Testis (tissue), 3 donors: ENCODE data around the gene UBA5. TPM values are rescaled to one million over a fixed set of nuclear protein-coding genes. Genes with fewer than 3 reads are reported as not detected.
A peak's percentile ranks its signal among the peaks of the same experiment; 100 is the strongest.

Experiments used
- DNase-seq: peaks from one replicate; pipeline ENCODE4 v3.0.0-alpha.2; 2019
- H3K27ac ChIP-seq, 2 donors: fragments of 200-600 bp; sonication (generic); one replicate each; pipeline ENCODE4 v1.5.1; 2019
- H3K27me3 ChIP-seq: fragments of 200-600 bp; sonication (generic); one replicate; pipeline ENCODE4 v1.5.1; 2019
- H3K36me3 ChIP-seq: fragments of 200-600 bp; sonication (generic); one replicate; pipeline ENCODE4 v1.5.1; 2017; ENCODE audit warnings: low read depth; ENCODE audit errors: missing control alignments
- H3K4me1 ChIP-seq: fragments of 200-600 bp; sonication (generic); one replicate; pipeline ENCODE4 v1.5.1; 2019
- H3K4me3 ChIP-seq, 2 donors: fragments of 200-600 bp; sonication (generic); one replicate each; pipeline ENCODE4 v1.5.1; 2017 to 2019
- H3K9me3 ChIP-seq: fragments of 200-600 bp; sonication (generic); one replicate; pipeline ENCODE4 v1.5.1; 2017
- CTCF ChIP-seq, 3 experiments: fragments of 450-650 bp in 2 of 3; fragments of 200-600 bp in 1 of 3; sonication (generic) in 1 of 3; IDR thresholded peaks; one replicate each; pipeline ENCODE4 v1.5.1; 2016 to 2019; ENCODE audit warnings: antibody characterized with exemption in 3 of 3, mild to moderate bottlenecking in 2 of 3, moderate library complexity in 1 of 3
- POLR2A ChIP-seq: fragments of 450-650 bp; IDR thresholded peaks from one replicate; pipeline ENCODE4 v1.6.1; 2017; ENCODE audit warnings: antibody characterized with exemption, mild to moderate bottlenecking, moderate library complexity
- WGBS, 2 donors: methylation state at CpG; one replicate each; pipeline ENCODE4 v1.1.5; 2018; 5-methylcytosine and 5-hydroxymethylcytosine counted together
- intact Hi-C: fragments of 100-400 bp; cut with DNase I; formaldehyde crosslinking; loops from one replicate; pipeline ENCODE4 v1.15.1; 2023; ENCODE audit warnings: low total_unique reads
- polyA plus RNA-seq: library from polyadenylated mRNA; stranded (reverse); fragments of 350-450 nt; fragmentation: Illumina TruSeq; extraction: RNeasy Lipid Tissue Mini Kit (QIAGEN cat#74804); gene quantifications from one replicate; pipeline ENCODE4 v1.2.3, GENCODE V29; 2014; ENCODE audit warnings: low read depth, low replicate concordance; ENCODE audit not compliant: insufficient read depth
- total RNA-seq, 2 donors: library from RNA; depleted of rRNA; stranded (reverse); fragments of >200 nt; gene quantifications; one replicate each; pipeline ENCODE4 v1.2.3, GENCODE V29; 2016

The UBA5 gene
- total and polyA plus RNA-seq, 3 donors from 2014 or later, result 23.2 to 52.8 (median 25.6) TPM

GRCh38 chr3:132660811-132661070 is 612 bp downstream of the UBA5 start:
- TF ChIP-seq POLR2A (no peak), CTCF (IDR thresholded peaks at IDR 0.05) (no peak)
- Histone ChIP-seq H3K9me3 (no peaks in the 10 kb centered on the region), H3K27me3 (no peaks in the 10 kb centered on the region), H3K4me3 (peak overlapping the region; percentile 81 to 96), H3K4me1 (peaks cover 10% of the 10 kb centered on the region), H3K36me3 (no peaks in the 10 kb centered on the region), H3K27ac (peak overlapping the region; percentile 89 to 90)
- WGBS, 2 donors, result 0 to 1% methylated on average over 5 of the region's 5 CpGs
- intact Hi-C loops, result no loop called here
- DNase-seq, result peak; percentile 15

- Histone ChIP-seq H3K27ac (peak overlapping the region; percentile 89 to 90), H3K9me3 (no peaks in the 10 kb centered on the region), H3K4me3 (peak overlapping the region; percentile 81 to 96), H3K27me3 (no peaks in the 10 kb centered on the region), H3K36me3 (no peaks in the 10 kb centered on the region), H3K4me1 (peaks cover 10% of the 10 kb centered on the region)
- intact Hi-C loops, result no loop called here
- TF ChIP-seq POLR2A (no peak), CTCF (IDR thresholded peaks at IDR 0.05) (no peak)
- DNase-seq, result no peak
- 11 to 13% methylated on average over 8 of the region's 8 CpGs for WGBS, 2 donors
These were observed 972 bp downstream of the UBA5 start for GRCh38 chr3:132661101-132661500.

- intact Hi-C loops, result no loop called here
- no peaks in the 10 kb centered on the region for H3K9me3 ChIP-seq
- no peaks in the 10 kb centered on the region for H3K27me3 ChIP-seq
- TF ChIP-seq CTCF (IDR thresholded peaks at IDR 0.05), result no peak
- no peak for TF ChIP-seq POLR2A
- DNase-seq, result no peak
- H3K36me3 ChIP-seq, result no peaks in the 10 kb centered on the region
- H3K27ac ChIP-seq, result no peak overlapping the region
- peaks cover 10% of the 10 kb centered on the region for H3K4me1 ChIP-seq
- H3K4me3 ChIP-seq, result no peak overlapping the region
These were observed 2.1 kb downstream of the UBA5 start for GRCh38 chr3:132662212-132662611.

GRCh38 chr3:132665230-132665745 is 5.2 kb downstream of the UBA5 start:
- no peak for TF ChIP-seq CTCF (IDR thresholded peaks at IDR 0.05)
- TF ChIP-seq POLR2A, result no peak
- H3K4me3 ChIP-seq, result no peak overlapping the region
- H3K9me3 ChIP-seq, result no peaks in the 10 kb centered on the region
- no peaks in the 10 kb centered on the region for H3K27me3 ChIP-seq
- peaks cover 7% of the 10 kb centered on the region for H3K4me1 ChIP-seq
- DNase-seq, result no peak
- WGBS, 2 donors, result 82 to 87% methylated on average over 3 of the region's 3 CpGs
- intact Hi-C loops, result no loop called here
- H3K27ac ChIP-seq, result no peak overlapping the region
- H3K36me3 ChIP-seq, result no peaks in the 10 kb centered on the region

DNA sequence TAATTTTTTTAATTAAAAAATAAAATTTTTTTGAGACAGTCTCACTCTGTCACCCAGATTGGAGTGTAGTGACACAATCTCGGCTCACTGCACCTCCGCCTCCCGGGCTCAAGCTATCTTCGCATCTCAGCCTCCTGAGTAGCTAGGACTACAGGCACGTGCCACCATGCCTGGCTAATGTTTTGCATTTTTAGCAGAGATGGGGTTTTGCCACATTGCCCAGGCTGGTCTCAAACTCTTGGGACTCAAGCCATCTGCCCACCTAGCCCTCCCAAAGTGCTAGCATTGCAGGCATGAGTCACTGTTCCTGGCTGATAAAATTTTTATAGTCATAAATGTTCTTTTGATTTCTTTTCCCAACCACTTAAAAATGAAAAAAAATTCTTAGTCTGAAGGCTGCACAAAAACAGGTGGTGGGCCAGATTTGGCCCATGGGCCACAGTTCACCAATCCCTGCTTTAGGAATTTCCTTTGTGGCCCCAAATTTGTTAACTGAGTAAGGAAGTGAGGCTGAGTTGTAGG is 9.2 kb downstream of the UBA5 start:
- H3K27ac ChIP-seq, result peak overlapping the region in 1 of 2 donors; percentile 1
- 94 to 95% methylated on average over 5 of the region's 5 CpGs for WGBS, 2 donors
- TF ChIP-seq CTCF (IDR thresholded peaks at IDR 0.05), result no peak
- TF ChIP-seq POLR2A, result no peak
- no peak overlapping the region for H3K4me3 ChIP-seq
- no peaks in the 10 kb centered on the region for H3K36me3 ChIP-seq
- no peak for DNase-seq
- H3K4me1 ChIP-seq, result no peaks in the 10 kb centered on the region
- H3K27me3 ChIP-seq, result no peaks in the 10 kb centered on the region
- intact Hi-C loops, result no loop called here
- H3K9me3 ChIP-seq, result no peaks in the 10 kb centered on the region
